ENCODE results near the gene SLC38A4.

DNA sequence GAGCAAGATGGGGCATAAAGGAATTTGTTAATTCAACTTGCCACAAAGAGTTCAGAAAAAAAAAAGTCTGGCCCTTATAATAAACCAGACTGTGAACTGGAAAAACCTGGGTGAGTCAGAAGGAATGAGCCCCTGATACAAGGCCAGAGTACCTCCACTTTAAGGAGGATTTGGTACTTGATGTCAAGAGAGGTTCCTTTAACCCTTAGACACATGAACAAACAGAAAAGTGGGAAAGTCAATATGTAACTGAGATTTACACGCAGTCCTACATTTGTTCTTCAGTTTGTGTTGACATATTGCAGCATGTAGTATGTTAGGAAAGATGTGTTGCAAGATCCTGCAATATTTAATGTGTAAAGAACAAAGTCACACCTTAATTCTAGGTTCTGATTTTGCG lies 14.2 kb upstream of the SLC38A4 start:
- no peak for TF ChIP-seq CTCF (conservative IDR thresholded peaks at IDR 0.05)
- no peak for TF ChIP-seq EZH2 (IDR thresholded peaks at IDR 0.05; ENCODE audit: low read depth)

All from PC-9 (cell line).